ENCODE data around the gene GJB5. TPM values are rescaled to one million over a fixed set of nuclear protein-coding genes. Genes with fewer than 3 reads are reported as not detected.

The GJB5 gene
- not detected in 2 replicates for total RNA-seq

DNA sequence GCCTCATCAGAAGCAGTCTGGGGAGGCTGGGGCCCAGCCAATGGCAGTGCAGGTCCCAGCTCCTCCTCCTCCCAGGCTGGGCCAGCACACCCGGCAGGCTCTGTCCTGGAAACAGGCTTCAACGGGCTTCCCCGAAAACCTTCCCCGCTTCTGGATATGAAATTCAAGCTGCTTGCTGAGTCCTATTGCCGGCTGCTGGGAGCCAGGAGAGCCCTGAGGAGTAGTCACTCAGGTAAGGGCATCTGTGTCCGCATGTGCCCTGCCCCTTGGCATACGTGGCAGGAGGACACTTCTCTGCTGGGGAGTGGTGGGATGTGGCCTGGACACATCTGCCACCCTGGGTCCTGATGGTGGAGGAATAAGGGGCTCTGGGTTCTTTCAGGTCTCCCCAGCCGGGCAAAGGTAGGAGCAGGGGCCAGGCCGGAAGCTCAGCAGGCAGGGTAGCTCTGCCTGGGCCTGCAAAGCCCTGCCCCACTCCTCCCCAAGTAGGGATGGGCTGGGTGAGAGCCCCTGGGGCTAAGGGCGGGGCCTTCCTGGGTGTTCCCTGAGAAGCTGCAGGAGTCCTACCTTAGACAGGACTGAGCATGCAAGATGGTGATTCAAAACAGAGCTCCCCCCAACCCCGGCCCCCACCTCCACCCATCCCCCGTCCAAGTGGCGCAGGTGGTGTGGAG is at the start of gene GJB5:
GJB5 (plus strand) TSS at position 84 of the 674 bp plus-strand sequence. CDS start 2,284 bp downstream, outside the sequence.
- Mint-ChIP-seq H3K4me1 (no peaks in the 10 kb centered on the region), H3K27ac (no peak within 1 kb of the TSS), H3K27me3 (peaks cover 8% of the 10 kb centered on the region), H3K36me3 (ENCODE audit: low read depth) (no peaks in the 10 kb centered on the region), H3K4me3 (no peak within 1 kb of the TSS), H3K9me3 (no peaks in the 10 kb centered on the region)
- ChIA-PET POLR2A (no interaction called here), CTCF (no interaction called here)
- intact Hi-C loops (cut with micrococcal nuclease), result no loop called here
- no peak for ATAC-seq (ENCODE audit: low read depth)
- DNase-seq, result no peak
- TF ChIP-seq CTCF (IDR thresholded peaks at IDR 0.05), result no peak

- CTCF ChIA-PET, result no interaction called here
- intact Hi-C loops (cut with micrococcal nuclease), result no loop called here
- POLR2A ChIA-PET, result no interaction called here
- Mint-ChIP-seq H3K27me3 (peaks cover 7% of the 10 kb centered on the region), H3K4me1 (no peaks in the 10 kb centered on the region), H3K27ac (no peak overlapping the region), H3K9me3 (no peaks in the 10 kb centered on the region), H3K4me3 (no peak overlapping the region), H3K36me3 (ENCODE audit: low read depth) (no peaks in the 10 kb centered on the region)
- no peak for TF ChIP-seq CTCF (IDR thresholded peaks at IDR 0.05)
- ATAC-seq (ENCODE audit: low read depth), result no peak
- DNase-seq, result no peak
These were observed 49.8 kb upstream of the GJB5 start for GRCh38 chr1:34705077-34705476.

DNA sequence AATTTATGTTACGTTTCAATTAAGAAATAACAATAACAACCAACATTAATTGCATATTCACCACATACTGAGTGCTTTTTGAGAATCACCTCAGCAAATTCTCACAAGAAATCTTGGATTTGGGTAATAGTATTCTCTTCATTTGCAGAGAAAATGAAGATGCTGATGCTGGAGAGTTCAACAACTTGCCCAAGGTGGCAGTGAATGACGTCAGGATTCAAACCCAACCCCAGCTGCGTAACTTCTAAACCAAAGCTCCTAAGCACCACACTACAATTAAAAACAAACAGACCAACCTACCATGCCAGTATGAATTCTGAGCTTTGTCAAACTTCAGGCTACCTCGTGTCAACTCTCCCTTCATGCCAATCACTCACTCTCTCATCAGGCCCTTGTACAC is 46.7 kb upstream of the GJB5 start:
- ChIA-PET CTCF (no interaction called here), POLR2A (no interaction called here)
- H3K27me3 Mint-ChIP-seq, result peaks cover 2% of the 10 kb centered on the region
- TF ChIP-seq CTCF (IDR thresholded peaks at IDR 0.05), result no peak
- no peaks in the 10 kb centered on the region for H3K36me3 Mint-ChIP-seq (ENCODE audit: low read depth)
- ATAC-seq (ENCODE audit: low read depth) (no peak), DNase-seq (no peak)
- no peaks in the 10 kb centered on the region for H3K9me3 Mint-ChIP-seq
- intact Hi-C loops (cut with micrococcal nuclease), result no loop called here
- no peak overlapping the region for H3K4me3 Mint-ChIP-seq
- no peaks in the 10 kb centered on the region for H3K4me1 Mint-ChIP-seq
- no peak overlapping the region for H3K27ac Mint-ChIP-seq

- H3K4me3 Mint-ChIP-seq, result no peak overlapping the region
- TF ChIP-seq CTCF (IDR thresholded peaks at IDR 0.05), result no peak
- no peaks in the 10 kb centered on the region for H3K4me1 Mint-ChIP-seq
- no peaks in the 10 kb centered on the region for H3K36me3 Mint-ChIP-seq (ENCODE audit: low read depth)
- no peaks in the 10 kb centered on the region for H3K9me3 Mint-ChIP-seq
- peaks cover 2% of the 10 kb centered on the region for H3K27me3 Mint-ChIP-seq
- no peak for DNase-seq
- ChIA-PET CTCF (no interaction called here), POLR2A (no interaction called here)
- intact Hi-C loops (cut with micrococcal nuclease), result no loop called here
- no peak for ATAC-seq (ENCODE audit: low read depth)
- no peak overlapping the region for H3K27ac Mint-ChIP-seq
These were observed 45.3 kb upstream of the GJB5 start for GRCh38 chr1:34709547-34709946.

- CTCF ChIA-PET, result interaction anchor here (0.6 kb wide), 1 partner anchor 983 kb away, joined by 3 read pairs; no protein-coding TSS in a partner anchor
- DNase-seq (no peak), ATAC-seq (ENCODE audit: low read depth) (no peak)
- Mint-ChIP-seq H3K4me3 (no peak overlapping the region), H3K27me3 (peaks cover 2% of the 10 kb centered on the region), H3K36me3 (ENCODE audit: low read depth) (no peaks in the 10 kb centered on the region), H3K27ac (no peak overlapping the region), H3K4me1 (no peaks in the 10 kb centered on the region), H3K9me3 (no peaks in the 10 kb centered on the region)
- POLR2A ChIA-PET, result no interaction called here
- TF ChIP-seq CTCF (IDR thresholded peaks at IDR 0.05), result no peak
- intact Hi-C loops (cut with micrococcal nuclease), result no loop called here
These were observed 44.0 kb upstream of the GJB5 start for GRCh38 chr1:34710812-34711211.

Measured in activated B cell treated with CpG ODN at 0.5 μM for 24 hours (primary cell).